Kidney capillary endothelial cell (primary cell): ENCODE results near the gene IQGAP3.
"Not testable (repeated sequence)": the region's sequence is repeated elsewhere in the genome, so short reads cannot be mapped to it uniquely, and the experiment has no call there.

Source experiments
- DNase-seq: peaks from one replicate; pipeline ENCODE4 v3.0.0-alpha.2; 2018; ENCODE audit warnings: low spot score

The IQGAP3 gene

GRCh38 chr1:156572663-156573018 is 276 bp upstream of the IQGAP3 start:
- DNase-seq = no peak

GRCh38 chr1:156571261-156571852 is 1.0 kb downstream of the IQGAP3 start:
- peak; percentile 36 for DNase-seq

GRCh38 chr1:156566436-156566835 is 5.9 kb downstream of the IQGAP3 start:
- DNase-seq = no peak

- no peak for DNase-seq
Measured at GRCh38 chr1:156565519-156565918, 6.8 kb downstream of the IQGAP3 start.

- DNase-seq = no peak
Measured at GRCh38 chr1:156560585-156561163, 11.7 kb downstream of the IQGAP3 start.

- DNase-seq = no peak
Measured at GRCh38 chr1:156559797-156560385, 12.5 kb downstream of the IQGAP3 start.

GRCh38 chr1:156559086-156559796 is 13.1 kb downstream of the IQGAP3 start:
- DNase-seq = no peak

- no peak for DNase-seq
Measured at GRCh38 chr1:156556354-156556753, 16.0 kb downstream of the IQGAP3 start.

GRCh38 chr1:156555715-156556114 is 16.6 kb downstream of the IQGAP3 start:
- no peak for DNase-seq

GRCh38 chr1:156554971-156555370 is 17.4 kb downstream of the IQGAP3 start:
- DNase-seq = no peak

GRCh38 chr1:156553860-156554485 is 18.4 kb downstream of the IQGAP3 start:
- no peak for DNase-seq

- not testable (repeated sequence) for DNase-seq
Measured at GRCh38 chr1:156552937-156553336, 19.4 kb downstream of the IQGAP3 start.

GRCh38 chr1:156552518-156552917 is 19.8 kb downstream of the IQGAP3 start:
- no peak for DNase-seq

GRCh38 chr1:156551869-156552268 is 20.5 kb downstream of the IQGAP3 start:
- no peak for DNase-seq

GRCh38 chr1:156551066-156551643 is 21.2 kb downstream of the IQGAP3 start:
- no peak for DNase-seq

GRCh38 chr1:156550346-156550745 is 22.0 kb downstream of the IQGAP3 start:
- no peak for DNase-seq

GRCh38 chr1:156549831-156550230 is 22.5 kb downstream of the IQGAP3 start:
- no peak for DNase-seq

- DNase-seq = no peak
Measured at GRCh38 chr1:156549390-156549789, 23.0 kb downstream of the IQGAP3 start.

GRCh38 chr1:156547982-156548381 is 24.4 kb downstream of the IQGAP3 start:
- DNase-seq = no peak

- DNase-seq = no peak
Measured at GRCh38 chr1:156547434-156547833, 24.9 kb downstream of the IQGAP3 start.

- DNase-seq = no peak
Measured at GRCh38 chr1:156546267-156546666, 26.1 kb downstream of the IQGAP3 start.

- no peak for DNase-seq
Measured at GRCh38 chr1:156544592-156545102, 27.7 kb downstream of the IQGAP3 start.
